Neural cell (in vitro differentiated cells): ENCODE results near the gene REPIN1. TPM values are rescaled to one million over a fixed set of nuclear protein-coding genes. Genes with fewer than 3 reads are reported as not detected.

Source experiments
- H2AFZ ChIP-seq: fragments of 200-600, 300-800 bp; sonication (generic), shearing (Covaris generic); 2 replicates; pipeline ENCODE4 v1.6.0; 2014; ENCODE audit warnings: low read depth, mild to moderate bottlenecking, antibody characterized with exemption, low read length, moderate library complexity
- H3F3A ChIP-seq: fragments of 200-600 bp; shearing (Covaris generic); 2 replicates; pipeline ENCODE4 v1.6.1; 2016; ENCODE audit warnings: mild to moderate bottlenecking, moderate library complexity, mixed read lengths, antibody characterized with exemption, low read length; ENCODE audit not compliant: insufficient read depth, poor library complexity, severe bottlenecking
- H3K27ac ChIP-seq: fragments of 200-600, 300-800 bp; sonication (generic), shearing (Covaris generic); 2 replicates; pipeline ENCODE4 v1.5.1; 2014; ENCODE audit warnings: mild to moderate bottlenecking, low read length, moderate library complexity
- H3K27me3 ChIP-seq: fragments of 300-800, 200-600 bp; sonication (generic), shearing (Covaris generic); 2 replicates; pipeline ENCODE4 v1.6.0; 2014; ENCODE audit warnings: mild to moderate bottlenecking, low read depth, low read length, moderate library complexity; ENCODE audit not compliant: insufficient read depth
- H3K36me3 ChIP-seq: fragments of 300-800, 200-600 bp; sonication (generic), shearing (Covaris generic); 2 replicates; pipeline ENCODE4 v1.5.1; 2014; ENCODE audit warnings: mild to moderate bottlenecking, antibody characterized with exemption, low read length, moderate library complexity; ENCODE audit not compliant: insufficient read depth
- H3K4me2 ChIP-seq: fragments of 300-800, 200-600 bp; sonication (generic), shearing (Covaris generic); 2 replicates; pipeline ENCODE4 v1.6.0; 2014; ENCODE audit warnings: mild to moderate bottlenecking, low read length
- H3K4me3 ChIP-seq: fragments of 300-800, 200-600 bp; sonication (generic), shearing (Covaris generic); 2 replicates; pipeline ENCODE4 v1.5.1; 2014; ENCODE audit warnings: mild to moderate bottlenecking, low read length, moderate library complexity
- H3K79me2 ChIP-seq: fragments of 200-600 bp; shearing (Covaris generic); replicated peaks from 2 replicates; pipeline ENCODE4 v1.6.0; 2014; ENCODE audit warnings: mild to moderate bottlenecking, low read length, moderate library complexity; ENCODE audit not compliant: insufficient read depth
- H3K9ac ChIP-seq: fragments of 300-800, 200-600 bp; sonication (generic), shearing (Covaris generic); 2 replicates; pipeline ENCODE4 v1.6.1; 2016; ENCODE audit warnings: mild to moderate bottlenecking, low read length, mixed read lengths
- H3K9me2 ChIP-seq: fragments of 200-600 bp; shearing (Covaris generic); 2 replicates; pipeline ENCODE4 v1.6.1; 2016; ENCODE audit warnings: mild to moderate bottlenecking, low read length, mixed read lengths; ENCODE audit not compliant: insufficient read depth
- H3K9me3 ChIP-seq: fragments of 200-600, 300-800 bp; sonication (generic), shearing (Covaris generic); 2 replicates; pipeline ENCODE4 v1.6.1; 2016; ENCODE audit warnings: mild to moderate bottlenecking, mixed run types, low read length, moderate library complexity, mixed read lengths
- H4K20me1 ChIP-seq: fragments of 200-600 bp; shearing (Covaris generic); 2 replicates; pipeline ENCODE4 v1.6.1; 2016; ENCODE audit warnings: mild to moderate bottlenecking, mixed run types; ENCODE audit not compliant: insufficient read depth
- EP300 ChIP-seq: fragments of 450-650 bp; conservative IDR thresholded peaks from 2 replicates; pipeline ENCODE4 v1.6.1; 2014; ENCODE audit warnings: antibody characterized with exemption, mild to moderate bottlenecking, moderate library complexity; ENCODE audit not compliant: poor library complexity, severe bottlenecking
- EZH2 ChIP-seq: fragments of 200-600, 300-800 bp; shearing (Covaris generic), sonication (generic); IDR thresholded peaks from 2 replicates; pipeline ENCODE4 v1.6.1; 2014; ENCODE audit warnings: antibody characterized with exemption, low read length, borderline replicate concordance, mild to moderate bottlenecking; ENCODE audit not compliant: insufficient read depth, poor library complexity, severe bottlenecking
- MXI1 ChIP-seq: fragments of 450-650 bp; conservative IDR thresholded peaks from 2 replicates; pipeline ENCODE4 v1.6.1; 2014; ENCODE audit warnings: antibody characterized with exemption, mild to moderate bottlenecking; ENCODE audit not compliant: poor library complexity, severe bottlenecking
- POLR2AphosphoS5 ChIP-seq: IDR thresholded peaks from 2 replicates; pipeline ENCODE4 v1.6.1; 2012
- RAD21 ChIP-seq: fragments of 450-650 bp; conservative IDR thresholded peaks from 2 replicates; pipeline ENCODE4 v1.6.1; 2014; ENCODE audit warnings: antibody characterized with exemption, mild to moderate bottlenecking, moderate library complexity
- SMC3 ChIP-seq: fragments of 450-650 bp; conservative IDR thresholded peaks from 2 replicates; pipeline ENCODE4 v1.6.1; 2014; ENCODE audit warnings: antibody characterized with exemption, mild to moderate bottlenecking, moderate library complexity; ENCODE audit not compliant: poor library complexity
- TAF1 ChIP-seq: IDR thresholded peaks from 2 replicates; pipeline ENCODE4 v1.6.1; 2012; ENCODE audit warnings: low read depth
- polyA plus RNA-seq: library from polyadenylated mRNA; depleted of rRNA; stranded (reverse); fragments of >200 nt; gene quantifications from 2 replicates; pipeline ENCODE4 v1.2.3, GENCODE V29; 2014
- TF ChIP-seq, protein P1 (sequence below): fragments of 450-650 bp; IDR thresholded peaks from 2 replicates; pipeline ENCODE4 v1.5.1; 2014; ENCODE audit warnings: antibody characterized with exemption, mild to moderate bottlenecking, moderate library complexity; ENCODE audit not compliant: poor library complexity, severe bottlenecking
- TF ChIP-seq, protein P2 (sequence below): IDR thresholded peaks from 2 replicates; pipeline ENCODE4 v1.6.1; 2012; ENCODE audit warnings: borderline replicate concordance

The REPIN1 gene
- polyA plus RNA-seq, 1 donor from 2014 or later, result 95.5 TPM

DNA sequence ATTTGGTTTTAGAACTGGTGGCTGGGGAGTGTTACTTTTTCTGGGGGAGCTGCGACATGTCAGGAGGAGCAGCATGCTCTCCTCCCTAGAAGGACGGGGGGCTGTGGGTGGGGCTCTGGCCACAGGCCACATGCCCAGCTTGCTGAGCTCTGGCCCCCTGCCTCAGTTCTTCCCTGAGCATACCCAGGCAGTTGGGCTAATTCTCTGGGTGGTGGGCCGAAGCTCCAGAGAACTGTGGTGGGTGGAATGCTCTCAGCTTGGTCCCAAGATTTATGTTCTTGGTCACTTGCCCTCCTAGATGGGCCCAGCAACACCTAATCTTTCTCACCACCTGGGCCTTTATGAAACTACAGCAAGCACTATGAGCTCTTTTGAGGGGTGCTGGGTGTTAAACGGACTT lies 5.4 kb downstream of the REPIN1 start:
- TF ChIP-seq EZH2 (no peak), MXI1 (no peak), TAF1 (no peak), EP300 (no peak), RAD21 (no peak), SMC3 (no peak), POLR2AphosphoS5 (no peak)
- TF ChIP-seq, protein P1, sequence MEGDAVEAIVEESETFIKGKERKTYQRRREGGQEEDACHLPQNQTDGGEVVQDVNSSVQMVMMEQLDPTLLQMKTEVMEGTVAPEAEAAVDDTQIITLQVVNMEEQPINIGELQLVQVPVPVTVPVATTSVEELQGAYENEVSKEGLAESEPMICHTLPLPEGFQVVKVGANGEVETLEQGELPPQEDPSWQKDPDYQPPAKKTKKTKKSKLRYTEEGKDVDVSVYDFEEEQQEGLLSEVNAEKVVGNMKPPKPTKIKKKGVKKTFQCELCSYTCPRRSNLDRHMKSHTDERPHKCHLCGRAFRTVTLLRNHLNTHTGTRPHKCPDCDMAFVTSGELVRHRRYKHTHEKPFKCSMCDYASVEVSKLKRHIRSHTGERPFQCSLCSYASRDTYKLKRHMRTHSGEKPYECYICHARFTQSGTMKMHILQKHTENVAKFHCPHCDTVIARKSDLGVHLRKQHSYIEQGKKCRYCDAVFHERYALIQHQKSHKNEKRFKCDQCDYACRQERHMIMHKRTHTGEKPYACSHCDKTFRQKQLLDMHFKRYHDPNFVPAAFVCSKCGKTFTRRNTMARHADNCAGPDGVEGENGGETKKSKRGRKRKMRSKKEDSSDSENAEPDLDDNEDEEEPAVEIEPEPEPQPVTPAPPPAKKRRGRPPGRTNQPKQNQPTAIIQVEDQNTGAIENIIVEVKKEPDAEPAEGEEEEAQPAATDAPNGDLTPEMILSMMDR, result no peak
- TF ChIP-seq, protein P2, sequence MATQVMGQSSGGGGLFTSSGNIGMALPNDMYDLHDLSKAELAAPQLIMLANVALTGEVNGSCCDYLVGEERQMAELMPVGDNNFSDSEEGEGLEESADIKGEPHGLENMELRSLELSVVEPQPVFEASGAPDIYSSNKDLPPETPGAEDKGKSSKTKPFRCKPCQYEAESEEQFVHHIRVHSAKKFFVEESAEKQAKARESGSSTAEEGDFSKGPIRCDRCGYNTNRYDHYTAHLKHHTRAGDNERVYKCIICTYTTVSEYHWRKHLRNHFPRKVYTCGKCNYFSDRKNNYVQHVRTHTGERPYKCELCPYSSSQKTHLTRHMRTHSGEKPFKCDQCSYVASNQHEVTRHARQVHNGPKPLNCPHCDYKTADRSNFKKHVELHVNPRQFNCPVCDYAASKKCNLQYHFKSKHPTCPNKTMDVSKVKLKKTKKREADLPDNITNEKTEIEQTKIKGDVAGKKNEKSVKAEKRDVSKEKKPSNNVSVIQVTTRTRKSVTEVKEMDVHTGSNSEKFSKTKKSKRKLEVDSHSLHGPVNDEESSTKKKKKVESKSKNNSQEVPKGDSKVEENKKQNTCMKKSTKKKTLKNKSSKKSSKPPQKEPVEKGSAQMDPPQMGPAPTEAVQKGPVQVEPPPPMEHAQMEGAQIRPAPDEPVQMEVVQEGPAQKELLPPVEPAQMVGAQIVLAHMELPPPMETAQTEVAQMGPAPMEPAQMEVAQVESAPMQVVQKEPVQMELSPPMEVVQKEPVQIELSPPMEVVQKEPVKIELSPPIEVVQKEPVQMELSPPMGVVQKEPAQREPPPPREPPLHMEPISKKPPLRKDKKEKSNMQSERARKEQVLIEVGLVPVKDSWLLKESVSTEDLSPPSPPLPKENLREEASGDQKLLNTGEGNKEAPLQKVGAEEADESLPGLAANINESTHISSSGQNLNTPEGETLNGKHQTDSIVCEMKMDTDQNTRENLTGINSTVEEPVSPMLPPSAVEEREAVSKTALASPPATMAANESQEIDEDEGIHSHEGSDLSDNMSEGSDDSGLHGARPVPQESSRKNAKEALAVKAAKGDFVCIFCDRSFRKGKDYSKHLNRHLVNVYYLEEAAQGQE, result no peak
- no peaks in the 10 kb centered on the region for H3K27me3 ChIP-seq
- H4K20me1 ChIP-seq, result no peaks in the 10 kb centered on the region
- H2AFZ ChIP-seq, result no peak overlapping the region
- no peak overlapping the region for H3K9ac ChIP-seq
- peaks cover 4% of the 10 kb centered on the region for H3F3A ChIP-seq
- H3K4me2 ChIP-seq, result no peak overlapping the region
- H3K27ac ChIP-seq, result no peak overlapping the region
- no peaks in the 10 kb centered on the region for H3K9me2 ChIP-seq
- H3K79me2 ChIP-seq, result peaks cover 37% of the 10 kb centered on the region
- no peak overlapping the region for H3K4me3 ChIP-seq
- H3K36me3 ChIP-seq, result no peaks in the 10 kb centered on the region
- H3K9me3 ChIP-seq, result no peaks in the 10 kb centered on the region

DNA sequence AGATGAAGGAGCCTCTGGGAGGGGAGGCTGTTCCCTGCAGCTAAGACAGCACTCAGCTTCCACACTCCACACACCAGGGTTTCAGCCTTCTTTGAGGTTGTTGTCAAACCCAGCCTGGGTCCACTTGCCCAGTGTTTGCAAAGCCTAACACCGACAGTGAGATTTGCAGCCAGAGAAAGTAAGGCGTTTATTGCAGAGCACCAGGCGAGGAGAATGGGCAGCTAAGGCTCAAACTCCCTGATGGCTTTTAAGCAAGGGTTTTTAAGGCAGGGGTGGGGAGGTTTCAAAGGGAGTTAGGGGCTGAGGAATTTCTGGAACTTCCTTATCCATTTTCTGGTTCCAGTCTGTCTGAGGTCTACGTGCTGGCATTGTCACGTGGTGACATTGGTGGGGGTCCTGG lies 5.8 kb downstream of the REPIN1 start:
- Histone ChIP-seq H3F3A (peaks cover 4% of the 10 kb centered on the region), H3K79me2 (peaks cover 34% of the 10 kb centered on the region), H3K9ac (no peak overlapping the region), H3K4me3 (no peak overlapping the region), H3K27me3 (no peaks in the 10 kb centered on the region), H3K36me3 (no peaks in the 10 kb centered on the region), H3K27ac (no peak overlapping the region), H3K9me2 (no peaks in the 10 kb centered on the region), H4K20me1 (no peaks in the 10 kb centered on the region), H2AFZ (no peak overlapping the region), H3K9me3 (no peaks in the 10 kb centered on the region), H3K4me2 (no peak overlapping the region)
- TF ChIP-seq EP300 (no peak), POLR2AphosphoS5 (no peak), TAF1 (no peak), EZH2 (no peak), SMC3 (no peak), MXI1 (no peak)
